Neural cell (in vitro differentiated cells): ENCODE data around the gene IRF4.

ENCODE experiments used
- EP300 ChIP-seq: fragments of 450-650 bp; conservative IDR thresholded peaks from 2 replicates; pipeline ENCODE4 v1.6.1; 2014; ENCODE audit warnings: antibody characterized with exemption, mild to moderate bottlenecking, moderate library complexity; ENCODE audit not compliant: poor library complexity, severe bottlenecking
- EZH2 ChIP-seq: fragments of 200-600, 300-800 bp; shearing (Covaris generic), sonication (generic); IDR thresholded peaks from 2 replicates; pipeline ENCODE4 v1.6.1; 2014; ENCODE audit warnings: antibody characterized with exemption, low read length, borderline replicate concordance, mild to moderate bottlenecking; ENCODE audit not compliant: insufficient read depth, poor library complexity, severe bottlenecking
- MXI1 ChIP-seq: fragments of 450-650 bp; conservative IDR thresholded peaks from 2 replicates; pipeline ENCODE4 v1.6.1; 2014; ENCODE audit warnings: antibody characterized with exemption, mild to moderate bottlenecking; ENCODE audit not compliant: poor library complexity, severe bottlenecking
- POLR2AphosphoS5 ChIP-seq: IDR thresholded peaks from 2 replicates; pipeline ENCODE4 v1.6.1; 2012
- RAD21 ChIP-seq: fragments of 450-650 bp; conservative IDR thresholded peaks from 2 replicates; pipeline ENCODE4 v1.6.1; 2014; ENCODE audit warnings: antibody characterized with exemption, mild to moderate bottlenecking, moderate library complexity
- SMC3 ChIP-seq: fragments of 450-650 bp; conservative IDR thresholded peaks from 2 replicates; pipeline ENCODE4 v1.6.1; 2014; ENCODE audit warnings: antibody characterized with exemption, mild to moderate bottlenecking, moderate library complexity; ENCODE audit not compliant: poor library complexity
- TF ChIP-seq, protein P1 (sequence below): fragments of 450-650 bp; IDR thresholded peaks from 2 replicates; pipeline ENCODE4 v1.5.1; 2014; ENCODE audit warnings: antibody characterized with exemption, mild to moderate bottlenecking, moderate library complexity; ENCODE audit not compliant: poor library complexity, severe bottlenecking

DNA sequence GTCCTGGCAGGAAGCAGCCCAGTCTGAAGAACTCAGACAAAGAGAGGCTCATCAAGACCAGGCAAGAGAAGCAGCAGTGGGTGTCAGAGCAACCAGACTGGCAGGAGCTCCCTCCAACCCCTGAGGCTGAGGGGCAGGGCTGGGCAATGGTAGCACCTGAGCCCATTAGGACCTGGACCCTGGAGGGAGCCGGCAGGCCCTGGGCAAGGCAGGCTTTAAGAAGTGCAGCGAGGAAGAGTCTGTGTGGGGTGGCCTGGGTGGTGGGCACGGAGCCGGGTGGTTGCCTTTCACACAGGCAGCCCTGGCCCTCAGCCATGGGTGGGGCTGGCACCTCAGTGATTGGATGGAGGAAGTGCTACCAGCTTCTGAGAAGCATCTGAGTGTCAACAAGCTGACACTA, 33.1 kb upstream of the IRF4 start:
- TF ChIP-seq, protein P1, sequence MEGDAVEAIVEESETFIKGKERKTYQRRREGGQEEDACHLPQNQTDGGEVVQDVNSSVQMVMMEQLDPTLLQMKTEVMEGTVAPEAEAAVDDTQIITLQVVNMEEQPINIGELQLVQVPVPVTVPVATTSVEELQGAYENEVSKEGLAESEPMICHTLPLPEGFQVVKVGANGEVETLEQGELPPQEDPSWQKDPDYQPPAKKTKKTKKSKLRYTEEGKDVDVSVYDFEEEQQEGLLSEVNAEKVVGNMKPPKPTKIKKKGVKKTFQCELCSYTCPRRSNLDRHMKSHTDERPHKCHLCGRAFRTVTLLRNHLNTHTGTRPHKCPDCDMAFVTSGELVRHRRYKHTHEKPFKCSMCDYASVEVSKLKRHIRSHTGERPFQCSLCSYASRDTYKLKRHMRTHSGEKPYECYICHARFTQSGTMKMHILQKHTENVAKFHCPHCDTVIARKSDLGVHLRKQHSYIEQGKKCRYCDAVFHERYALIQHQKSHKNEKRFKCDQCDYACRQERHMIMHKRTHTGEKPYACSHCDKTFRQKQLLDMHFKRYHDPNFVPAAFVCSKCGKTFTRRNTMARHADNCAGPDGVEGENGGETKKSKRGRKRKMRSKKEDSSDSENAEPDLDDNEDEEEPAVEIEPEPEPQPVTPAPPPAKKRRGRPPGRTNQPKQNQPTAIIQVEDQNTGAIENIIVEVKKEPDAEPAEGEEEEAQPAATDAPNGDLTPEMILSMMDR: no peak
- TF ChIP-seq POLR2AphosphoS5: no peak
- no peak for TF ChIP-seq RAD21
- no peak for TF ChIP-seq EP300
- TF ChIP-seq EZH2: no peak
- no peak for TF ChIP-seq MXI1
- TF ChIP-seq SMC3: no peak
